GM23338 (cell line): ENCODE data around the gene TRIO.

Source experiments
- CREB1 ChIP-seq: fragments of 250-450 bp; sonication (Bioruptor Pico); IDR thresholded peaks from 2 replicates; pipeline ENCODE4 v1.5.0; 2020; ENCODE audit warnings: low read depth, mild to moderate bottlenecking, moderate library complexity
- CTCF ChIP-seq, 2 experiments: fragments of 200-600 bp in 1 of 2; sonication (generic) in 1 of 2; conservative IDR thresholded peaks; 2 replicates each; pipeline versions ENCODE4 v1.5.1 to v1.6.1; 2016 to 2017; ENCODE audit warnings: antibody characterized with exemption in 2 of 2, low read depth in 2 of 2, mild to moderate bottlenecking in 2 of 2, moderate library complexity in 1 of 2
- ETS1 ChIP-seq: IDR thresholded peaks from 2 replicates; pipeline ENCODE4 v1.6.1; 2016; ENCODE audit warnings: antibody characterized with exemption
- EZH2 ChIP-seq: fragments of 200-600 bp; sonication (generic); IDR thresholded peaks from one replicate; pipeline ENCODE4 v1.8.0; 2017; ENCODE audit warnings: antibody characterized with exemption, mild to moderate bottlenecking, low read depth; ENCODE audit not compliant: unreplicated experiment
- EZH2phosphoT487 ChIP-seq: fragments of 200-600 bp; sonication (generic); IDR thresholded peaks from one replicate; pipeline ENCODE4 v1.8.1; 2018; ENCODE audit warnings: antibody characterized with exemption; ENCODE audit not compliant: unreplicated experiment
- JUNB ChIP-seq: IDR thresholded peaks from one replicate; pipeline ENCODE4 v1.6.1; 2016; ENCODE audit warnings: antibody characterized with exemption; ENCODE audit not compliant: unreplicated experiment
- POLR2AphosphoS5 ChIP-seq: IDR thresholded peaks from 2 replicates; pipeline ENCODE4 v1.6.1; 2016; ENCODE audit warnings: antibody characterized with exemption, low read depth
- REST ChIP-seq: IDR thresholded peaks from one replicate; pipeline ENCODE4 v1.6.1; 2018; ENCODE audit warnings: antibody characterized with exemption; ENCODE audit not compliant: unreplicated experiment
- ZNF114 ChIP-seq: fragments of 250-450 bp; sonication (Bioruptor Pico); IDR thresholded peaks from 2 replicates; pipeline ENCODE4 v1.5.0; 2020; ENCODE audit warnings: mild to moderate bottlenecking, moderate library complexity
- ZNF331 ChIP-seq: fragments of 250-450 bp; sonication (Bioruptor Pico); IDR thresholded peaks from 2 replicates; pipeline ENCODE4 v1.5.0; 2020; ENCODE audit warnings: low read depth, mild to moderate bottlenecking, moderate library complexity

GRCh38 chr5:14464096-14464495 lies 321.0 kb downstream of the TRIO start:
- no peak for TF ChIP-seq REST
- no peak for TF ChIP-seq EZH2
- no peak for TF ChIP-seq POLR2AphosphoS5
- TF ChIP-seq CTCF (conservative IDR thresholded peaks at IDR 0.05; ENCODE audit: low read depth in 2 of 2), result no peak
- TF ChIP-seq ETS1, result no peak
- TF ChIP-seq EZH2phosphoT487, result no peak
- TF ChIP-seq ZNF331, result no peak
- no peak for TF ChIP-seq CREB1 (CRISPR knock-in tag)
- no peak for TF ChIP-seq ZNF114 (CRISPR knock-in tag)
- no peak for TF ChIP-seq JUNB
